HG03135 (cell line): ENCODE results near the gene EMX1.

Experiments used
- ATAC-seq: cut with Tn5 transposase; IDR thresholded peaks from one replicate; pipeline ENCODE4 v1.9.1; 2021; ENCODE audit warnings: mild to moderate bottlenecking, moderate library complexity; ENCODE audit not compliant: unreplicated experiment

EMX1 gene

GRCh38 chr2:72942293-72942692, 25.0 kb downstream of the EMX1 start:
- ATAC-seq = no peak

- no peak for ATAC-seq
Observed at GRCh38 chr2:72942881-72943418, 25.6 kb downstream of the EMX1 start.

DNA sequence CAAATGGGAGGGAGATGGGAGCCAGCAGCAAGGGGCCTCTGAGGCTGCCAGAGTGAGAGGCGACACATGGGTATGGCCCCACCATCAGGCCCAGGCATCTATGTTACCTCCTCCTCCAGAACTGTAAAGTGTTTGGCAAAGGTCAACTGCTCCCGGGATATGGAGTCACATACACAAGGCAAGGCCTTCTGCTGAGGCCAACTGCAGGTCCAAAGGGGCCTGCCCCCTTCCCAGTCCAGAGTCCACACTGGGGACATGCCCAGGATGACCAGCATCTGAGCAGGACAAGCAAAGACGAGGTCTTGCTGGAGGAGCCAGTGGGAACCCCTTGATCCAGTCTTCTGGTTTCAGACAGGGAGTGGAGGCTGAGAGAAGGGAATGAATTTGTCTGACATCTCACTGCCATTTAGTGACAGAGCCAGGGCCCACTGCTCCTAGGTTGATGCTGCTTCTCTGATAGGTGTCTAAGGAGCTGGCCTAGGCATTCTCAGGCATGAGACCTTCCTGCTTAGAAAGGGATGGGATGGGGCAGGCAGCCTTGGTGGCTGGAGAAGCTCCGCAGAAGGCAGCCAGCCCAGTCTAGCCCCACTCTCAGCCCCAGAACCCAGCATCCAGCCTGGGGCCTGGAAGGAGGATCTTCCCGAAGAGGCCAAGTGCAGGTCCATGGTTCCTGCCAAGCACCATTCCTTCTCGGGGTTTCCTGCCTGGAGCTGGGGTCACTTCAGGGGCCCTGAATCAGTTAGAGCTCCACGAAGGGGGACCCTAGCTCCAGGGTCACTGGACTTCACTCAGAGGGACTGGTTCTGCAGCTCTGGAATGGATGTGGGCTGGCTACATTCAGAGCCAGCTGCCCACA, 26.4 kb downstream of the EMX1 start:
- ATAC-seq = no peak

- ATAC-seq = no peak
Observed at GRCh38 chr2:72944804-72945449, 27.6 kb downstream of the EMX1 start.

DNA sequence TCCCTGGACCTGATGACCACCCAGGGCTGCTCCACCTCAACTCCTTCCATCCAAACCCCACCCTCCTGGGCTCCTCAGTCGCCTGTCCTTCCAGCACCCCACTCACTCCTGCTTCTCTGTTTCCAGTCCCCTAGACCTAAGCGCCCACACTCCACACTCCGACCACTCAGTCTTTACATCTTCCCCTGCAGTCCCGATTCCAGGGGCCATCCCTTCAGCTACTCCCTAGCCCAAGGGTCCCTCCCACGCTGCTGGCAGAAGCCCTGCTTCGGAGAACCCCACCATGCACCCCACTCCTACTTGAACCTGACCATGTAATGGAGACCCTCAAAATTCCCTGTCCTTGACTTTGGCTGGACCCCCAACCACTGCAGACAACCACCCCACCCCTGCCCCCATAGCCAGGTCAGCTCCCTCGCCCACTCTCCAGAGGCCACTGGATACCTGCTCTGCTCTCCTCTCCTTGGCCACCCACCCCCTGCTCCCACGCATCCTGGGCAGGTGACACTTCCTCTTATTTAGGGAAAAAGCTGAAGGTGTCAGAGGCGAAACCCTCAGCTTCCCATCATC, 28.2 kb downstream of the EMX1 start:
- no peak for ATAC-seq

DNA sequence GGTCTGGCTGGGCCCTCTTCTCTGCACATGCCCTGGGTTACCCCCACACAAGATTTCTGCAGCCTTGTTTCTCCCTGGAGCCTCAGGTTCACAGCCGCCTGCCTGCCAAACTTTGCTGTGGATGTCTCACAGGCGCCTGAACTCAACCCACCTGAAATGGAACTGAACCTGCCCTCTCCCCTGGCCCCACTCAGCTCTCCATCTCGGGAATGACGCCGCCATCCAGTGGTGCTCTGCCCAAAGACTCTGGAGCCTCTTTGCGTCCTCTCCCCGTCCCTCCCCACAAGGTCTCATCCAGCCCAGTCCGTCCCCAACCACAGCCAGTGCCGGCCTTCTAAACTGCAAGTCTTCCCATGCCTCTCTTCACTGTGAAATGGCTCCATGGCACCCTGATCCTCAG, 29.1 kb downstream of the EMX1 start:
- no peak for ATAC-seq

GRCh38 chr2:72947952-72948830, 30.9 kb downstream of the EMX1 start:
- ATAC-seq = no peak

DNA sequence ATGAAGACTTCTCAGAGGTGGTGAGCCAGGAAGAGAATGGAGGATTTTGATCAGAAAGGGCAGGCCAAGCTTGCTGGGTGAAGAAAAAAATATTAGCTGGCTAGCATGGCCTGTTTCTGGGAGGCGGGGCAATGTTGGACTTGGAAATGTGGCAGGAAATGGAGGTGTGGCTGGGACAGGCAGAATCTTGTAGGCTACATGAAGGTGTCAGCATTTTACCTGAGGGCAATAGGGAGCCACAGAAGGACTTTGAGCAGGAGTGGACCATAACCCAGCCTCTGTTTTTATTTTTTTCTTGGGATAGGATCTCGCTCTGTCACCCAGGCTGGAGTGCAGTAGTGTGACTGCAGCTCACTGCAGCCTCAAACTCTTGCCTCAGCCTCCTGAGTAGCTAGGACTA, 31.7 kb downstream of the EMX1 start:
- ATAC-seq = no peak

DNA sequence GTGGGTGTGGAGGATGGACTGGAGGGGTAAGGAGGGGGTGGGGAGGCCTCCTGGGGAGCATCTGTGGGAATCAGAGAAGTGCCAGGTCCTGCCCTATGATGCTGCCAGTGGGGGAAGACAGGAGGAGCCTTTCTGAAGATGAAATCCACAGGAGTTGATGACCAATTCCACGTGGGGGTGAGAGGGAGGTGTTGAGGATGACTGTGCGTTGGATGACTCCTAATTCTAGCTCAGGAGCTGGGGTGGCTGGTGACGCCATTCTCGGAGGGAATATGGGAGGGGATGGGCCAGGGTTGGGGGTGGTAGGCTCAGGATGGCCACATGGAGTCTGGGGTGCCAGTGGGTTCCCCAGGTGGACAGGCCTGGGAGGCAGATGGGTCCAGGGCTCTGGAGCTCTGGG, 32.3 kb downstream of the EMX1 start:
- no peak for ATAC-seq

DNA sequence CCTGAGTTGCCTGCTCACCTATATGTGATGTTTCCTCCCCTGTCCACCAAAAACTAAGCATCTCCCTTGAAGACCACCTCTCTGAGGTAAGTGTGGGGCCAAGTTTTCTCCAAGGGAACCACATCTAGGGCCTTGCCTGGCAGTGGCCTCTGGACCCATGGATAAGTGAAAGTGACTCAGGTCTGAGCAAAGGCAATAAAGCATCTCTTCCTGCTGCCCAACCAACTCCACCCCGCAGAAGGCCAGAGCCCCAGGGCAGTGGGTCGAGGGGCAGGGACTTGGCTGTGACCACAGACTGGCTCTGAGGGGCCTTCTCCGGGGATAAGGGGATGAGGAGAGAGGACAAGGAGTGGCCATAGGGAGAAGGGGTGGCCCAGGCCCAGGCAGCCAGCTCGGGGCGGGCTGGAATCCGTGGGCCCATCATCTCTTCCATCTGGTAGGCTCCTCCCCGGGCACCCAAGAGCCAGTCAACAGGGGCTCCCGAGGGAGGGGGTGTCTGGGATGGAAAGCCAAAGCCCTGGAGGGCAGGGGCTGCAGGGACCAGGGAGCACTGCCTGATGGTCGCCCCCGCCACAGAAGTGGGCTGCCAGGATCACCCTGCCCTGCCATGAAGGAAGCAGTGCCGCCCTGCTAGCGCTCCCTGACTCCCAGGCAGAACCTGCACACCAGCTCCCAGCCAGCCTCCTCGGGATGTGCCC, 33.4 kb downstream of the EMX1 start:
- no peak for ATAC-seq

DNA sequence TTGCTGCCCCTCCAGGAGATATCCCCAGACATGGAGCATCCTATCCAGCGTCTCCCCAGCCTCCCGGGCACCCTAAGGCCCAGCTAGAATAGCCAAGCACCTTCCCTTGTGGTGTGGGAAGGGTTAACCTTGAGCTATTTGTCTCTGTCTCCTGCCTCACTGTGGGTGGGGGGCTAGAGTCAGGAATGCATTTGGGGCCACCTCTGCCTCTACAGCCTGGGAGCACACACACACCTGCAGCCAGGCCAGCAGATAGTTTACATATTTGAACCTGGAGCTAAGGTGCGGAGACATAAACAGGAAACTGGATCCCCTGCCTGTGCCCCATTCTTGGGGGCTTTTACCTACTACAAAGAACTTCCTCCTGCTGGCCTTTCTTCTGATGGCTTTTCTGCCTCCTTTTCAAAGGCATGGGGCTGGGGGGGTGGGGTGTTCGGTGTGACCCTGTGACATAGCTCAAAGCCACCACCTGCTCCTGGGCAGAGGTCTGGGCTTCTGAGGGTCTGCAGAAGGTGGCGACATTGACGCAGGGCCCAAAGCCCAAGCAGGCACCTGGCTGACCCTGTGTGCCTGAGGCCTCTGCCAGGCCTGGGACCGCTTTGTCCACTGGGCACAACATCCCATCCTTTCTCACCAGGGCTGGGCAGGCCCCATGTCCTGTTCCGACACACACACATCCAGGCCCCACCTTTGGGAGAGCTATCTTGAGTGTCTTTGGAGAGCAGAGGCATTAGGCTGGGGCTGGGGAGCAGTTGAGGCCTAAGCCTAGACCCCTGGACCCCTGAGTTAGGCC, 34.2 kb downstream of the EMX1 start:
- ATAC-seq = no peak

- ATAC-seq = no peak
Observed at GRCh38 chr2:72952110-72952823, 34.9 kb downstream of the EMX1 start.

GRCh38 chr2:72952961-72953360, 35.6 kb downstream of the EMX1 start:
- no peak for ATAC-seq

DNA sequence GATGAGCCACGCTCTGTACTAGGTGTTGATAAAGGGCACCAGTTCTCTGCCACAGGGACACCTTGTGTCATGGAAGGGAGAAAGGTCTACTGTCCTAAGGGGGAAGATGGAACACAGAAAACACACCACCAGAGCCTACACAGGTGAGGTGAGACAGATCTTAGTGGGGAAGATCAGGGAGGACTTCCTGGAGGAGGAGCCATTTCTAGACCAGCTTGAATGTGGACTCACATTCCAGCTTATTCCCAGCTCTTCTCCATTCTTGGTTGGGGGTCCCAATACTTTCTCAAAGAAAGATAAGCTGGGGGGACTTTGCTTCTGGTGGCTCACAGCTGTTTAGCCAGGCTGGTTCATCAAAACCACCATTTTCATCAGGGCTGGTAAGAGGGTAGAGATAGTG, 36.2 kb downstream of the EMX1 start:
- ATAC-seq = no peak

GRCh38 chr2:72953976-72954375, 36.7 kb downstream of the EMX1 start:
- no peak for ATAC-seq

GRCh38 chr2:72954376-72955227, 37.3 kb downstream of the EMX1 start:
- no peak for ATAC-seq

DNA sequence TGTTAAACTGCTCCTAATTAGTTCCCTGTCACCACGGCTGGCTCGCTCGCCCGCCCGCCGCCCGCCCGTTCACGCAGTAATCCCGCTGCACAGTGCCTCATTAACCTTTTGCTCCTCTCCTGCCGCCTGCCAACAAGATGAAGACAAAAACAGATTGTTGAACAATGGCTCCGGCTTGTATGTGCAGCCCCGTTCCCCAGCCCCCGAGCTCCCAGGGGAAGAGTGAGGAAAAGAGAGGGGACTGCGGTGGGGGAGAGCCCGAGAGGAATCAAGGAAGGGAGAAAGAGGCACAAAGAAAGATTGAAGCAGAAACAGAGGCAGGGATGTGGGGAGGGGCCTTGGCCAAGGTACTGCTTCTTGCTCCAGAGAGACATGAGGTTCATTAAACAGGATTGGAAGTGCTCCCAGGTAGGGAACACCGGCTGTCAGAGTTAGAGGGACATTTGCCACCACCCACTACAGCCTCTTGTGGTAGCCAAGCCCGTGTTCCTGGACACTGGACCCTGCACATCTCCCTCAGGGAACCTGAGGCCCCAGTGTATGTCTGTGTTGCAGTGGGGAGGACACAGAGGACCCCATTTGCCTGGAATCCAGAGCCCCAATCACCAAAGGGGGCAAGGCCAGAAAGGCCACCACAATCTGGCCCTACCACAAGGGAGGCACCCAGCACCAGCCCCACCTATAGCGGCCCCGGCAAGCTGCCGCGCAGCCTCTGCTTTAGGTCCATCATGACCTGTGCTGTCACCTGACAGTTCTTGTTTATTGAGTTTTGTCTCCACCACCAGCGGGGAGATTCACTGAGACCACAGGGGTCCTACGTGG, 38.1 kb downstream of the EMX1 start:
- ATAC-seq = no peak
